Panc1 (cell line): ENCODE measurements around the gene PSME3. TPM values are rescaled to one million over a fixed set of nuclear protein-coding genes. Genes with fewer than 3 reads are reported as not detected.

ENCODE experiments used
- ATAC-seq: fragments of 200-7000 bp; cut with Tn5 transposase; 2 replicates; pipeline ENCODE4 v1.9.1; 2020; ENCODE audit warnings: mild to moderate bottlenecking, moderate library complexity
- BruUV-seq: library from RNA; stranded (reverse); fragments of 400-500 nt; replicated peaks from 2 replicates; lab custom pipeline; 2021; lab: Mats Ljungman, UMichigan
- CTCF ChIA-PET: fragments of 300-600 bp; sonication (Branson Sonifier 250); formaldehyde crosslinking; loops from one replicate; lab custom pipeline; 2022; ENCODE audit warnings: antibody characterized with exemption; lab: Charles Lee
- POLR2A ChIA-PET: fragments of 300-600 bp; sonication (Branson Sonifier 250); formaldehyde crosslinking; loops from one replicate; lab custom pipeline; 2022; ENCODE audit warnings: antibody characterized with exemption; lab: Charles Lee
- DNase-seq: peaks from one replicate; pipeline ENCODE4 v3.0.0-alpha.2; 2010; ENCODE audit warnings: low read depth, low spot score
- H3K27ac ChIP-seq: 2 replicates; pipeline ENCODE4 v1.5.1; 2011; ENCODE audit warnings: mild to moderate bottlenecking, low read length, inconsistent platforms
- H3K27me3 ChIP-seq: fragments of 200-500 bp; sonication (Bioruptor generic); 2 replicates; pipeline ENCODE4 v1.6.0; 2014; ENCODE audit warnings: low read length, inconsistent platforms; ENCODE audit not compliant: control insufficient read depth, insufficient read depth
- H3K36me3 ChIP-seq: fragments of 200-500 bp; sonication (Bioruptor generic); 2 replicates; pipeline ENCODE4 v1.5.1; 2014; ENCODE audit warnings: inconsistent platforms, mild to moderate bottlenecking, low read length, moderate library complexity; ENCODE audit not compliant: control insufficient read depth, insufficient read depth
- H3K4me1 ChIP-seq: 2 replicates; pipeline ENCODE4 v1.5.1; 2011; ENCODE audit warnings: inconsistent platforms, mild to moderate bottlenecking, low read length, moderate library complexity; ENCODE audit not compliant: control insufficient read depth, insufficient read depth
- H3K4me3 ChIP-seq, 2 experiments: 2 replicates each; pipeline ENCODE4 v1.5.1; 2011 to 2012; ENCODE audit warnings: low read depth in 2 of 2, low read length in 2 of 2, mild to moderate bottlenecking in 2 of 2, inconsistent platforms in 1 of 2, moderate library complexity in 1 of 2
- H3K9me3 ChIP-seq: fragments of 200-500 bp; sonication (Bioruptor generic); 2 replicates; pipeline ENCODE4 v1.5.1; 2014; ENCODE audit warnings: low read depth, mild to moderate bottlenecking, inconsistent platforms, low read length, moderate library complexity; ENCODE audit not compliant: control insufficient read depth, insufficient read depth
- POLR2AphosphoS5 ChIP-seq: IDR thresholded peaks from 2 replicates; pipeline ENCODE4 v1.6.1; 2012; ENCODE audit warnings: mild to moderate bottlenecking, low read depth, low read length, moderate library complexity
- SIN3A ChIP-seq: IDR thresholded peaks from 2 replicates; pipeline ENCODE4 v1.6.1; 2012; ENCODE audit warnings: low read depth, mild to moderate bottlenecking, low read length, moderate library complexity, borderline replicate concordance; ENCODE audit not compliant: insufficient read depth
- TCF7L2 ChIP-seq: IDR thresholded peaks from 2 replicates; pipeline ENCODE4 v1.6.1; 2011; ENCODE audit warnings: mild to moderate bottlenecking, low read depth, low read length, inconsistent platforms
- in situ Hi-C: cut with HindIII; loops from 2 replicates; pipeline ENCODE4 v1.10.0; 2016; ENCODE audit warnings: low sequenced_read_pairs, low pct_unique_long_range_greater_than_20kb
- intact Hi-C: fragments of 100-400 bp; cut with micrococcal nuclease; formaldehyde crosslinking; loops from one replicate; pipeline ENCODE4 v1.10.0; 2022; ENCODE audit not compliant: unreplicated experiment
- total RNA-seq: library from RNA; stranded (reverse); gene quantifications from one replicate; pipeline ENCODE4 v1.2.1, GENCODE V29; 2021; ENCODE audit not compliant: unreplicated experiment
- TF ChIP-seq, protein P1 (sequence below), 2 experiments: IDR thresholded peaks; 2 replicates each; pipeline ENCODE4 v1.6.1; 2011 to 2012; ENCODE audit warnings: low read depth in 2 of 2, control low read depth in 1 of 2, low read length in 1 of 2, mild to moderate bottlenecking in 1 of 2, moderate library complexity in 1 of 2; ENCODE audit not compliant: insufficient read depth in 1 of 2
- TF ChIP-seq, protein P2 (sequence below): fragments of 450-650 bp; IDR thresholded peaks from 2 replicates; pipeline ENCODE4 v1.5.1; 2017; ENCODE audit warnings: mild to moderate bottlenecking

PSME3 gene
- total RNA-seq, 1 experiment from 2014 or later: 110 TPM

DNA sequence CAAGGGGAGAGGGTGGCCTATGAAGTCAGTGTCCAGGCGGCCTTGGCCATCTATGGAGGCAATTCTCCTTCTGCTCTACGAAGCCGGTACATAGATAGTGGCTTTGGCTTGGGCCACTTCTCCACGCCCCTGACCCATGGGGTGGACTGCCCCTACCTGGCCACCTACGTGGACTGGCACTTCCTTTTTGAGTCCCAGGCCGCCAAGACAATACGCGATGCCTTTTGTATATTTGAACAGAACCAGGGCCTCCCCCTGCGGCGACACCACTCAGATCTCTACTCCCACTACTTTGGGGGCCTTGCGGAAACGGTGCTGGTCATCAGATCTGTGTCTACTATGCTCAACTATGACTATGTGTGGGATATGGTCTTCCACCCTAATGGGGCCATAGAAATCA, 35.1 kb downstream of the PSME3 start:
- Histone ChIP-seq H3K4me3 (no peak overlapping the region), H3K27me3 (no peaks in the 10 kb centered on the region), H3K9me3 (no peaks in the 10 kb centered on the region), H3K36me3 (no peaks in the 10 kb centered on the region), H3K27ac (no peak overlapping the region), H3K4me1 (no peaks in the 10 kb centered on the region)
- intact Hi-C loops: no loop called here
- in situ Hi-C loops: no loop called here
- ATAC-seq (no peak), DNase-seq (no peak)
- CTCF ChIA-PET: no interaction called here
- TF ChIP-seq, protein P1, sequence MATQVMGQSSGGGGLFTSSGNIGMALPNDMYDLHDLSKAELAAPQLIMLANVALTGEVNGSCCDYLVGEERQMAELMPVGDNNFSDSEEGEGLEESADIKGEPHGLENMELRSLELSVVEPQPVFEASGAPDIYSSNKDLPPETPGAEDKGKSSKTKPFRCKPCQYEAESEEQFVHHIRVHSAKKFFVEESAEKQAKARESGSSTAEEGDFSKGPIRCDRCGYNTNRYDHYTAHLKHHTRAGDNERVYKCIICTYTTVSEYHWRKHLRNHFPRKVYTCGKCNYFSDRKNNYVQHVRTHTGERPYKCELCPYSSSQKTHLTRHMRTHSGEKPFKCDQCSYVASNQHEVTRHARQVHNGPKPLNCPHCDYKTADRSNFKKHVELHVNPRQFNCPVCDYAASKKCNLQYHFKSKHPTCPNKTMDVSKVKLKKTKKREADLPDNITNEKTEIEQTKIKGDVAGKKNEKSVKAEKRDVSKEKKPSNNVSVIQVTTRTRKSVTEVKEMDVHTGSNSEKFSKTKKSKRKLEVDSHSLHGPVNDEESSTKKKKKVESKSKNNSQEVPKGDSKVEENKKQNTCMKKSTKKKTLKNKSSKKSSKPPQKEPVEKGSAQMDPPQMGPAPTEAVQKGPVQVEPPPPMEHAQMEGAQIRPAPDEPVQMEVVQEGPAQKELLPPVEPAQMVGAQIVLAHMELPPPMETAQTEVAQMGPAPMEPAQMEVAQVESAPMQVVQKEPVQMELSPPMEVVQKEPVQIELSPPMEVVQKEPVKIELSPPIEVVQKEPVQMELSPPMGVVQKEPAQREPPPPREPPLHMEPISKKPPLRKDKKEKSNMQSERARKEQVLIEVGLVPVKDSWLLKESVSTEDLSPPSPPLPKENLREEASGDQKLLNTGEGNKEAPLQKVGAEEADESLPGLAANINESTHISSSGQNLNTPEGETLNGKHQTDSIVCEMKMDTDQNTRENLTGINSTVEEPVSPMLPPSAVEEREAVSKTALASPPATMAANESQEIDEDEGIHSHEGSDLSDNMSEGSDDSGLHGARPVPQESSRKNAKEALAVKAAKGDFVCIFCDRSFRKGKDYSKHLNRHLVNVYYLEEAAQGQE (IDR thresholded peaks at IDR 0.05; ENCODE audit: insufficient read depth in 1 of 2, low read depth in 2 of 2, low read length in 1 of 2): no peak
- no peak for TF ChIP-seq SIN3A
- POLR2A ChIA-PET: no interaction called here
- no TSS peak for BruUV-seq

DNA sequence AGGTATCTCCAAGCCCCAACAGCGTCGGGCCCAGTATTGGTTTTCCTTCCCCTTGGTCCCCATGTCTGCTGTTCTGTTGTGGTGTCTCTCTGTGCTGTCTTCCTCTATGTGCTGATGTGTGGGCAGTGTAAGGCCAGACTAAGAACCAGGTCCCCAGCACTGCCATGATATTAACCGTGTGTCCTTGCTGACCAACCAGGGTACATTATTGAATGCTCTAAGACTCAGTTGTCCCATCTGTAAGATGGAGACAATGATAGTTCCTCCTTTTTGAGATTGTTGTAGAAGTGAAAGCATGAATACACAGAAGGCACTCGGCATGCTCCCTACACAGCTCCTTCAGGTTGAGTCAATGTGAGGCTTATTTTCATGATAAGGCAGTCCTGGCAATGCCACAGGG, 38.5 kb downstream of the PSME3 start:
- ChIA-PET POLR2A (no interaction called here), CTCF (no interaction called here)
- Histone ChIP-seq H3K4me3 (no peak overlapping the region), H3K9me3 (no peaks in the 10 kb centered on the region), H3K27me3 (no peaks in the 10 kb centered on the region), H3K4me1 (no peaks in the 10 kb centered on the region), H3K36me3 (no peaks in the 10 kb centered on the region), H3K27ac (no peak overlapping the region)
- in situ Hi-C loops: no loop called here
- ATAC-seq (no peak), DNase-seq (no peak)
- no TSS peak for BruUV-seq
- intact Hi-C loops: no loop called here
- TF ChIP-seq, protein P2, sequence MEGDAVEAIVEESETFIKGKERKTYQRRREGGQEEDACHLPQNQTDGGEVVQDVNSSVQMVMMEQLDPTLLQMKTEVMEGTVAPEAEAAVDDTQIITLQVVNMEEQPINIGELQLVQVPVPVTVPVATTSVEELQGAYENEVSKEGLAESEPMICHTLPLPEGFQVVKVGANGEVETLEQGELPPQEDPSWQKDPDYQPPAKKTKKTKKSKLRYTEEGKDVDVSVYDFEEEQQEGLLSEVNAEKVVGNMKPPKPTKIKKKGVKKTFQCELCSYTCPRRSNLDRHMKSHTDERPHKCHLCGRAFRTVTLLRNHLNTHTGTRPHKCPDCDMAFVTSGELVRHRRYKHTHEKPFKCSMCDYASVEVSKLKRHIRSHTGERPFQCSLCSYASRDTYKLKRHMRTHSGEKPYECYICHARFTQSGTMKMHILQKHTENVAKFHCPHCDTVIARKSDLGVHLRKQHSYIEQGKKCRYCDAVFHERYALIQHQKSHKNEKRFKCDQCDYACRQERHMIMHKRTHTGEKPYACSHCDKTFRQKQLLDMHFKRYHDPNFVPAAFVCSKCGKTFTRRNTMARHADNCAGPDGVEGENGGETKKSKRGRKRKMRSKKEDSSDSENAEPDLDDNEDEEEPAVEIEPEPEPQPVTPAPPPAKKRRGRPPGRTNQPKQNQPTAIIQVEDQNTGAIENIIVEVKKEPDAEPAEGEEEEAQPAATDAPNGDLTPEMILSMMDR: no peak
- TF ChIP-seq, protein P1 (IDR thresholded peaks at IDR 0.05; ENCODE audit: insufficient read depth in 1 of 2, low read depth in 2 of 2, low read length in 1 of 2): no peak
- no peak for TF ChIP-seq TCF7L2
- no peak for TF ChIP-seq SIN3A
- no peak for TF ChIP-seq POLR2AphosphoS5
